ENCODE data around the gene ABTB2.
A peak's percentile ranks its signal among the peaks of the same experiment; 100 is the strongest.
"Not testable (repeated sequence)": the region's sequence is repeated elsewhere in the genome, so short reads cannot be mapped to it uniquely, and the experiment has no call there.

Gene ABTB2

GRCh38 chr11:34357701-34358257 is at the start of gene ABTB2:
Gene ABTB2 (minus strand): TSS chr11:34358010.
- peak; percentile 98 for DNase-seq

GRCh38 chr11:34407121-34407813 is 49.5 kb upstream of the ABTB2 start:
- DNase-seq: no peak

- DNase-seq: no peak
Measured at GRCh38 chr11:34406413-34406812, 48.6 kb upstream of the ABTB2 start.

DNA sequence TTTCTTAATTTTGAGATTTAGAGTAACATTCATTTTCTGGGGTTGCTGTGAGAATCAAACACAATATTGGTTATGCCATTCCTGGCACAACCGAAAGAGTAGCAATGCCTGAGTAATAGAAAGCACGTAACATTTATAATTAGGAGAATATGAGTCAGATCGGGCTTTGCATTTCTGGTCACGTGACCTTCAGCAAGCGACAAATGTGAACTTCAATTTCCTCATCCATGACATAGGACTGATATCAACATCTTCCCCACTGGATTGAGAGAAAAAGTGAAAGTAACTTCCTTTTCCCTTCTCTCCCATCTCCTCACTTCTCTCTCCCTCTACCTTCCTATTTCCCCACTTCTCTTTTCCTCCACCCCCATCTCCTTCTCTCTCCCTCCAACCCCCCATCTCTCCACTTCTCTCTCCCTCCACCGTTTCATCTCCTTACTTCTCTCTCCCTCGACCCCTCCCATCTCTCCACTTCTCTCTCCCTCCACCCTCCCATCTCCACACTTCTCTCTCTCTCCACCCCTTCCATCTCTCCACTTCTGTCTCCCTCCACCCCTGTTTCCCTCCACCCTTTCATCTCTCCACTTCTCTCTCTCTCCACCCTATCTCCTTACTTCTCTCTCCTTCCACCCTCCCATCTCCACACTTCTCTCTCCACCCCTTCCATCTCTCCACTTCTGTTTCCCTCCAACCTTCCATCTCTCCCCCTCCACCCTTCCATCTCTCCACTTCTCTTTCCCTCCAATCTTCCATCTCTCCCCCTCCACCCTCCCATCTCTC is 47.5 kb upstream of the ABTB2 start:
- DNase-seq: no peak

DNA sequence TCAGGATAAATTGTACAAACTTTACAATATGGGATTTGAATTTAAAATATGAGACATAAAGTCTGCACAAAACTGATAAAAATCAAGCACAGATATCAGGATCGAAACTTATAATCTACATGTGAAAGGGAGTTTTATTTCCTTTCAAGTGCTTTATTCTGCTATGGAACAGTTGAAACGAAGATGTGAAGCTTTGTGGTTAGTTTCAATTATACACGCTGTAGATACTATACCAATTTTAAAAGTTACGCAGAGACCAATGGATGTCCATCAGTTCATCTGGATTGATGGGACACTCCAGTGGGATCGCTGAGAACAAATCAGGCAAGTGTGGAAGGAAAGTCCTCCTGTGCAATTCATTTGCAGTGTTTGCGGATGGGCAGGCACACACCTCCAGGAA is 46.5 kb upstream of the ABTB2 start:
- no peak for DNase-seq

- DNase-seq: no peak
Measured at GRCh38 chr11:34403431-34403830, 45.6 kb upstream of the ABTB2 start.

DNA sequence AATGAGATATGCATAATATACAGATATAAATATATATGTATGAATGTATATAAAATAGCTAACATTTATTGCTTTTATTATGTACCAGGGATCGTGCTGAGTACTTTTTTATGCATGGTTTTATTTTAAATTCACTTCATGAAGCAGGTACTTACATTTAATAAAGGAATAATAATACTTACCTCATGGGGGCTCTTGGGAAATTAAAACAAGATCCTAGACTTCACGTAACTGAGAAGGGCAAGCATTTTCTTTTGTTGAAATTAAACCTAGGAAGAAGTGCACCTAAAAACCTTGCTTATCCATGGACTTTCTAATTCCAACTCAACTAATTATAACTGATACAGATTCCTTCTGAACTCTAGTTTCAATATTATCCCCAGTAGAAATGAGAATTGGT is 40.0 kb upstream of the ABTB2 start:
- no peak for DNase-seq

DNA sequence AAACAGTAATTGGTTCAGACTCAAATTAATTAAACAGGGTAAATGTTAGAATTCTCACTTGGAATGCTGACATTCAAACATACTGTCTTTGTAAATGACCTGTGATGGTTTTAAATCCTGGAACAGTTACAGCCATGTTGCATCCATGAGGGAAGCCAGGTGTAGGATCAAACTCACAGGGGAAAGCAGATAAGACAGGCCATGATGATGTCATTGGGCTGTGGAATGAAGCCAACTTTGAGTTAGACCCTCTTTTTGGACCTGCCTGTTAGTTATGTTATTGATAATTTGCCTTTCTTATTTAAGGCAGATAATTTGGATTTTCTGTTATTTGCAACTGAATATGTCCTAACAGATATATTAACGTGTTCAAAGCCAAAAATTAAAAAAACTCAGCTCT is 39.3 kb upstream of the ABTB2 start:
- DNase-seq: no peak

DNA sequence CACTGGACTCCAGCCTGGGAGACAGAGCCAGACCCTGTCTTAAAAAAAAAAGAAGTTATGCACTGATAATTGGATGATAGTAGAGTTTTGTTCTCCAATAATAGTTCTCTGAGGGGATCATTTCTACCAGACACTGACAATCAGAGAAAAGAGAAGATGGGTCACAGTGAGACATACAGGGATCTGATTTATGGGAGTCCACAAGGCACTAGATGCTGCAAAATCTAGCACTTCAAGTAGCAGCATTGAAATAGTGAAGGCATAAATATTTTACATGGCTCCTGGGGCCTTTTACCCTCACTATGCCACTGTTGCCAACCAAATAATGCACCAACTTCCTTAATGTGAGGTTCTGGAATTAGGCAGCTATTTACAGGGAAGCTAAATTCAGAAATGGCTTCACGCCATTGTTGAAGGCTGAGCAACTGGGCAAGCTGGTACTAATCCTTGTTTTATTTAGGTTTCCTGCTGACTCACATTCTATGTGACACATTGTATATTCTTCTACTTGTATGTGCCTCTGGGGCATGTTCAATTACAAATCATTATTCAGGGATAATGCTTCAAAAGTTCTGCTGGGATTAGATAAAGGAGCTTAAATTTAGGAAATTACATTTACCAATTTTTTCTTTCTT is 38.2 kb upstream of the ABTB2 start:
- DNase-seq: no peak

DNA sequence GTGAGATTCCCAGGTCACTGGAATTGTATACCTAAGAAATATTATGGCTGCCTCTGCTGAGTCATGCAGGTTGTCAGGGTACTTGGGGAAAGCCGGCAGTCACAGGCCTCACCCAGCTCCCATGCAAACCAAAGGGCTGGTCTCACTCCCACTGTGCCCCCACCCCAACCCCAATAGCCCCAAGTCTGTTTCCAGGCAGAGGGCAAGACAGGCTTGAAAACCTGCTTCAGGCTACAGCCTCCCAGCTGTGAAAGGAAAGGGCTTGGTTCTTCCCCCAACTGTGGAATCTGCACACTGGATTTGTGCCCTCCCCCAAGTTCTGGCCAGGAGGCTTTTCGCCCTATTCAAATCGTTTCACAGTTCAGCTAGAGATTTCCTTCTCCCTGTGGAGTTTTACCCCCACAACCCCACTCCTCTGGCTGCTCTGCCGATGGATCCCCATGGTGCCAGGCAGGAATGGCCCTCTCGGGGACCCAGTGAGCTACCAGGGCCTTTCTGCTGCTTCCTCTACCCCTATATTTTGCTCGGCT is 37.0 kb upstream of the ABTB2 start:
- no peak for DNase-seq

- DNase-seq: no peak
Measured at GRCh38 chr11:34387653-34388052, 29.8 kb upstream of the ABTB2 start.

DNA sequence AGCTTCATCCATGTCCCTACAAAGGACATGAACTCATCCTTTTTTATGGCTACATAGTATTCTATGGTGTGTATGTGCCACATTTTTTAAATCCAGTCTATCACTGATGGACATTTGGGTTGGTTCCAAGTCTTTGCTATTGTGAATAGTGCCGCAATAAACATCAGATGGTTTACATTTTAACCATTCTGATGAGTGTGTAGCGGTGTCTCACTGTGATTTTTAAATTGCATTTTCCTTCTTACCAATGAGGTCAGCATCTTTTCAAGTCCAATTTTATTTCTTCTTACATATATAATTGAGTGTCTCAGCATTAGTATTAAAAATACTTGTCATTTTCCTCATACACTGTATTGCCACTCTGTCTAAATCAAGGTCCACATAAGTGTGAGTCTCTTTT is 28.5 kb upstream of the ABTB2 start:
- DNase-seq: not testable (repeated sequence)

GRCh38 chr11:34382532-34383276 is 24.9 kb upstream of the ABTB2 start:
- DNase-seq: no peak

- no peak for DNase-seq
Measured at GRCh38 chr11:34381775-34382174, 24.0 kb upstream of the ABTB2 start.

DNA sequence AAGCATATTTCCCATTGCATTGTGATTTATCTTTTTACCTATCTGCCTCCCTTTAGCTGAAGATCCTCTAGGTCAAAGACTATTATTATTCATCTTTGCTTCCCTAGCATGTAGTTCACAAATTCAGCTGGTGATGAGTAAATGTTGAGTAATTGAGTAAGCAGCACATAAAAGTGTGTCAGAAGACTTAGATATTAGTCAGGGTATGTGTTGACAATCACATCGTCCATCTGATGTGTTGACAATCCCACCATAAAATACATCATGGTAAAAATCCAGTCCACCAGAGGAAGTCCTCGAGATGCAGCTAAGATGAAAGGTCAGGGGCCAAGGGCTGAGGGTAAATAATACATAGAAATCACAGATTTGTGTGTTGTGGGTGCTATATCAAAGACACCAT is 22.9 kb upstream of the ABTB2 start:
- no peak for DNase-seq

- DNase-seq: no peak
Measured at GRCh38 chr11:34379539-34379938, 21.7 kb upstream of the ABTB2 start.

GRCh38 chr11:34379079-34379478 is 21.3 kb upstream of the ABTB2 start:
- no peak for DNase-seq

- no peak for DNase-seq
Measured at GRCh38 chr11:34373727-34374126, 15.9 kb upstream of the ABTB2 start.

- peak; percentile 12 for DNase-seq
Measured at GRCh38 chr11:34366522-34366921, 8.7 kb upstream of the ABTB2 start.

DNA sequence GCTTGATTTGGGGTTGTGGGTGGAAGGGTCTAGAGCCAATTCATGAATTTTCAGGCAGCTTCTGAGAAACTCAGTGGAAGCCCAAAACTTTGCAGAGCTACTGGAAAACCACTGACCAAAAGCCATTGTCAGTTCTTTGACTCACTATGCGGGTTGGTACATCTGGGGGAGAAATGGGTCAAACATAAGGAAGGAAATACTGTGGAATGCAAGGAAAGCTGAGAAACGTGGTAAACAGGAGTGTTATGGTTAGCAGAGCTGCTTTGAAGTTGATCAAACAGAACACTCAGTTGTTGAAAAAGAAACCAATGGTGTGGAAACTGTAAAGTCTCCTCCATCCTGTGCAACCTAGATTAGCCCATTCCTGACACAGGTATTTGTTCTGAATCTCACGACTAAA is 6.3 kb upstream of the ABTB2 start:
- DNase-seq: no peak

GRCh38 chr11:34363363-34364084 is 5.7 kb upstream of the ABTB2 start:
- DNase-seq: no peak

DNA sequence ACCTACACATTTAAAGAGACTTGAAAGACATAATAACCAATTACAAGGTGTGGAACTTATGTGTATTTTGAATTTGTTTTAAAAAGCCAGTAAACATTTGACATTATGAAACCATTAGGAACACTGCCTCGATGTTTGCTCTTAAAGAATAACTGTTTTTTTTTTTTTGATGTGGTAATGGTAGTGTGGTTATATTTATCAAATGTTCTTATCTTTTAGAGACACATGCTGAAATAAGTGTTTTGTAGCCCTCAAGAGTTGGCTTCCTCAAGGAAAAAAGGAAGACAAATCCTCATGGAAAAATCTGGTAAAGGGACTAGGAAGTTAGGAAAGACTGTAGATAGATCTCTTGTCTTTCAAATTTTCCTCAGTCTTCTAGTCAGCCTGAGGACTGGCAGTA is 2.2 kb upstream of the ABTB2 start:
- no peak for DNase-seq

Measured in activated naive CD4-positive, alpha-beta T cell treated with Interleukin-2 at 50 U/mL for 16 hours (primary cell).